Bronchial epithelial cell (primary cell): ENCODE results near the gene RAP1GAP2. TPM values are rescaled to one million over a fixed set of nuclear protein-coding genes. Genes with fewer than 3 reads are reported as not detected.

Source experiments
- DNase-seq: peaks from one replicate; pipeline ENCODE4 v3.0.0-alpha.2; 2010; ENCODE audit warnings: low read depth
- FAIRE-seq: peaks from 2 replicates; lab custom pipeline; 2011; peaks lifted over from hg19 to GRCh38; lab: Jason Lieb, UNC
- H3K27me3 ChIP-seq: 2 replicates; pipeline ENCODE4 v1.5.1; 2011; ENCODE audit warnings: low read length; ENCODE audit not compliant: control insufficient read depth, insufficient read depth
- H3K36me3 ChIP-seq: 2 replicates; pipeline ENCODE4 v1.5.1; 2011; ENCODE audit warnings: low read length; ENCODE audit not compliant: control insufficient read depth, insufficient read depth
- H3K4me3 ChIP-seq: 2 replicates; pipeline ENCODE4 v1.5.1; 2011; ENCODE audit warnings: mild to moderate bottlenecking, low read depth, low read length, control low read depth
- total RNA-seq: library from RNA; depleted of rRNA; stranded (reverse); fragments of >200 nt; gene quantifications from 2 replicates; pipeline ENCODE4 v1.2.1, GENCODE V29; 2014
- TF ChIP-seq, protein P1 (sequence below): IDR thresholded peaks from 2 replicates; pipeline ENCODE4 v1.5.1; 2011; ENCODE audit warnings: mild to moderate bottlenecking, moderate library complexity, low read length, control low read depth, inconsistent platforms; ENCODE audit not compliant: insufficient read depth, severe bottlenecking

Gene RAP1GAP2
- total RNA-seq, 1 donor from 2014 or later: 15.0 TPM

GRCh38 chr17:2830678-2831077, 34.4 kb downstream of the RAP1GAP2 start:
- peaks cover 2% of the 10 kb centered on the region for H3K27me3 ChIP-seq
- H3K36me3 ChIP-seq: no peaks in the 10 kb centered on the region
- no peak overlapping the region for H3K4me3 ChIP-seq
- FAIRE-seq (no peak), DNase-seq (no peak)
- TF ChIP-seq, protein P1, sequence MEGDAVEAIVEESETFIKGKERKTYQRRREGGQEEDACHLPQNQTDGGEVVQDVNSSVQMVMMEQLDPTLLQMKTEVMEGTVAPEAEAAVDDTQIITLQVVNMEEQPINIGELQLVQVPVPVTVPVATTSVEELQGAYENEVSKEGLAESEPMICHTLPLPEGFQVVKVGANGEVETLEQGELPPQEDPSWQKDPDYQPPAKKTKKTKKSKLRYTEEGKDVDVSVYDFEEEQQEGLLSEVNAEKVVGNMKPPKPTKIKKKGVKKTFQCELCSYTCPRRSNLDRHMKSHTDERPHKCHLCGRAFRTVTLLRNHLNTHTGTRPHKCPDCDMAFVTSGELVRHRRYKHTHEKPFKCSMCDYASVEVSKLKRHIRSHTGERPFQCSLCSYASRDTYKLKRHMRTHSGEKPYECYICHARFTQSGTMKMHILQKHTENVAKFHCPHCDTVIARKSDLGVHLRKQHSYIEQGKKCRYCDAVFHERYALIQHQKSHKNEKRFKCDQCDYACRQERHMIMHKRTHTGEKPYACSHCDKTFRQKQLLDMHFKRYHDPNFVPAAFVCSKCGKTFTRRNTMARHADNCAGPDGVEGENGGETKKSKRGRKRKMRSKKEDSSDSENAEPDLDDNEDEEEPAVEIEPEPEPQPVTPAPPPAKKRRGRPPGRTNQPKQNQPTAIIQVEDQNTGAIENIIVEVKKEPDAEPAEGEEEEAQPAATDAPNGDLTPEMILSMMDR: no peak

DNA sequence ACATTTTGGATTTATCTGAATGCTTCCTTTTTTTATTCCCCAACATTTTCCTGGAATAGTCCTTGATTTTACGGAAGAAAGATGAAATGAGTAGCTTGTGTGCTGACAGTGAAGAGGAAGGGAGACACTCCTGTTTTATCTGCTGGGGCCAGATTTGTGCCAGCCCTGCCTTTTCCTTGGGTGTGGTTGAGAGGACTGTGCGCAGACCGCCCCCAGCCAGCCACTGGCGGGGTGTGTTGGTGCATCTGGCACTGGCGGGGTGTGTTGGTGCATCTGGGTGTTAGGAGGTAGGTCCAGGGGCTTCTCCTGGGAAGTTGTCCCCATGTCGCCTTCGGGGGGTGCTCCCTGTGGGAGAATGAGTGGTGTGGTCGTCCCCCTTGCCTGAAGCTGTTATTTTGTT, 39.5 kb downstream of the RAP1GAP2 start:
- TF ChIP-seq, protein P1: no peak
- DNase-seq (no peak), FAIRE-seq (no peak)
- H3K27me3 ChIP-seq: no peaks in the 10 kb centered on the region
- H3K4me3 ChIP-seq: no peak overlapping the region
- no peaks in the 10 kb centered on the region for H3K36me3 ChIP-seq

DNA sequence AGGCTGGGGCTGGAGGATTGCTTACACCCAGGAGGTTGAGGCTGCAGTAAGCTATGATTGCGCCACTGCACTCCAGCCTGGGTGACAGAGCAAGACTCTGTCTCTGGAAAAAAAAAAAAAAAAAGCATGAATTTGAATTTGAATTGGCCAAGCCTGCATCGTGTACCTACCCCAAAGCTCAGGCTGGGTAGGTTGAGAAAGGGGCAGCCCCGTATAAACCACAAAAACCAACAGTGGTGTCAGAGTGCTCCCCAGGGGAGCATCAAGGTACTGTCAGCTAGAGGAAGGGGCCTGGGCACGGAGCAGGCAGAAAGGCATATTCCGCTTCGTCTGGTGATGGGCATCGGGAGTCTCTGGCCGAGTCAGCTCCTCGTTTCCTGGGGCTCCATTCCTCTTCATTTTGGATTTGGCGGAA, 40.9 kb downstream of the RAP1GAP2 start:
- no peak for FAIRE-seq
- DNase-seq: no peak
- H3K4me3 ChIP-seq: no peak overlapping the region
- H3K27me3 ChIP-seq: no peaks in the 10 kb centered on the region
- TF ChIP-seq, protein P1: no peak
- H3K36me3 ChIP-seq: no peaks in the 10 kb centered on the region

DNA sequence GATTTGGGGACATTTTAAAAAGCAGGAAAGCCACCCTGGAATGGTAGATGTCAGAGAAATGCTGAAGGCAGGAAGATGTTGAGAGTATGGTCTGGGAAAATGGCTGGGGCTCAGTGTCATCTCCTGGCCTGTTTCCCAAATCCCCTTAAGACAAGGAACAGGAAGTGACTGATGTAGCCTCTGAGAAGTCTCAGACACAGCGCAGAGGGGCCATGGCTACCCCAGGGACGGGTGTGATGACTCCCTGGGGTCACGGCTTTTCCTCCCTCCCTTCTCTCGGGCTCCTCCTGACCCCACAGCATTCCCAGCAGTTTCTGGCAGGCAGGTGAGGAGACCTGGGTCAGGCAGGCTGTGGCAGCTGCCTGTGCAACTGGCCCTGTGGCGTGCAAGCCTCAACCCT, 45.4 kb downstream of the RAP1GAP2 start:
- Histone ChIP-seq H3K4me3 (no peak overlapping the region), H3K27me3 (no peaks in the 10 kb centered on the region), H3K36me3 (no peaks in the 10 kb centered on the region)
- no peak for FAIRE-seq
- DNase-seq: no peak
- TF ChIP-seq, protein P1: no peak

DNA sequence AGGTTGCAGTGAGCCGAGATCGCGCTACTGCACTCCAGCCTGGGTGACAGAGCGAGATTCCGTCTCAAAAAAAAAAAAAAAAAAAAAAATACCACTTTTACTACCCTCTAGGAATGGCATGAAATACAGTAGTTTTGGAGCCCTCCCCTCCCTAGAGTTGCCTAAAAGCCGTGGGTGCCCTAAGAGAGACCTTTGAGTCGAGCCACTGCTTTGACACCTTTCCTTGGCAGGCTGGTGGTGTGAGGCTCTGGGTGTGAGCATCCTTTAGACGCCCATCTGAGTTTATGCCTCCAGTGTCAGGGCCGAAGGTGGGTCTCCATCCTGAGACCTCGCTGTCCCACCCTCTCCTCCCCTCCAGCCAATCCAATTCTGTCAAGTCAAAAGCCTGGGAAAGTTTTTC, 46.2 kb downstream of the RAP1GAP2 start:
- no peak for FAIRE-seq
- Histone ChIP-seq H3K36me3 (no peaks in the 10 kb centered on the region), H3K27me3 (no peaks in the 10 kb centered on the region), H3K4me3 (no peak overlapping the region)
- TF ChIP-seq, protein P1: no peak
- DNase-seq: no peak

GRCh38 chr17:2844416-2844815, 48.2 kb downstream of the RAP1GAP2 start:
- DNase-seq (peak; percentile 20), FAIRE-seq (no peak)
- H3K36me3 ChIP-seq: no peaks in the 10 kb centered on the region
- TF ChIP-seq, protein P1: no peak
- H3K4me3 ChIP-seq: no peak overlapping the region
- no peaks in the 10 kb centered on the region for H3K27me3 ChIP-seq
